Colonic mucosa (tissue), 4 donors: ENCODE measurements around the gene TAF8. TPM values are rescaled to one million over a fixed set of nuclear protein-coding genes. Genes with fewer than 3 reads are reported as not detected.

Source experiments
- DNase-seq: peaks from one replicate; pipeline ENCODE4 v3.0.0-alpha.2; 2020
- H3K27ac ChIP-seq: fragments of 200-600 bp; one replicate; pipeline ENCODE4 v1.8.0; 2021
- H3K27me3 ChIP-seq: fragments of 200-600 bp; one replicate; pipeline ENCODE4 v1.8.0; 2021
- H3K36me3 ChIP-seq: fragments of 200-600 bp; one replicate; pipeline ENCODE4 v1.8.0; 2021
- H3K4me1 ChIP-seq: fragments of 200-600 bp; one replicate; pipeline ENCODE4 v1.8.0; 2021; ENCODE audit warnings: mild to moderate bottlenecking
- H3K4me3 ChIP-seq: fragments of 200-600 bp; one replicate; pipeline ENCODE4 v1.8.0; 2021
- H3K9ac ChIP-seq, 2 donors: one replicate each; pipeline ENCODE4 v1.7.0; 2013; ENCODE audit warnings: control low read depth in 2 of 2, low read depth in 2 of 2, low read length in 2 of 2
- H3K9me3 ChIP-seq: fragments of 200-600 bp; one replicate; pipeline ENCODE4 v1.8.0; 2021
- CTCF ChIP-seq: fragments of 200-600 bp; IDR thresholded peaks from one replicate; pipeline ENCODE4 v1.8.0; 2022; ENCODE audit warnings: antibody characterized with exemption, mild to moderate bottlenecking
- intact Hi-C: fragments of 100-400 bp; cut with DNase I; formaldehyde crosslinking; loops from one replicate; pipeline ENCODE4 v1.14.1; 2022
- total RNA-seq, 2 donors: library from RNA; stranded (reverse); fragmentation: NEBNext Ultra II Directional in 1 of 2; extraction: Animal tissue kit (Norgen Biotek cat#: 25700) in 1 of 2; gene quantifications; one replicate each; pipeline ENCODE4 v1.2.1, GENCODE V29; 2021
- donor health status: healthy.
- donor health status: DM: no; HTN: no; CAD: no.
- donor health status: DM: no; HTN: no; CAD: no.

TAF8 gene
- total RNA-seq, 2 donors from 2014 or later, result 20.5 to 21.2 TPM

- Histone ChIP-seq H3K36me3 (no peaks in the 10 kb centered on the region), H3K9ac (no peak overlapping the region), H3K9me3 (no peaks in the 10 kb centered on the region), H3K27me3 (no peaks in the 10 kb centered on the region), H3K4me1 (no peaks in the 10 kb centered on the region), H3K27ac (no peak overlapping the region), H3K4me3 (no peak overlapping the region)
- intact Hi-C loops, result no loop called here
- TF ChIP-seq CTCF, result no peak
- DNase-seq, result no peak
These were observed 29.7 kb downstream of the TAF8 start for GRCh38 chr6:42079941-42080464.

GRCh38 chr6:42083530-42083929 lies 33.2 kb downstream of the TAF8 start:
- intact Hi-C loops, result no loop called here
- Histone ChIP-seq H3K27me3 (no peaks in the 10 kb centered on the region), H3K27ac (no peak overlapping the region), H3K4me1 (no peaks in the 10 kb centered on the region), H3K9me3 (no peaks in the 10 kb centered on the region), H3K9ac (no peak overlapping the region), H3K4me3 (no peak overlapping the region), H3K36me3 (no peaks in the 10 kb centered on the region)
- no peak for TF ChIP-seq CTCF
- DNase-seq, result no peak

- no peak for DNase-seq
- intact Hi-C loops, result no loop called here
- no peaks in the 10 kb centered on the region for H3K27me3 ChIP-seq
- no peak overlapping the region for H3K27ac ChIP-seq
- no peak overlapping the region for H3K4me3 ChIP-seq
- TF ChIP-seq CTCF, result no peak
- no peaks in the 10 kb centered on the region for H3K9me3 ChIP-seq
- no peaks in the 10 kb centered on the region for H3K4me1 ChIP-seq
- no peaks in the 10 kb centered on the region for H3K36me3 ChIP-seq
- no peak overlapping the region for H3K9ac ChIP-seq
These were observed 34.6 kb downstream of the TAF8 start for GRCh38 chr6:42084889-42085288.

- Histone ChIP-seq H3K36me3 (no peaks in the 10 kb centered on the region), H3K27me3 (no peaks in the 10 kb centered on the region), H3K4me1 (no peaks in the 10 kb centered on the region), H3K9ac (no peak overlapping the region), H3K4me3 (no peak overlapping the region), H3K27ac (no peak overlapping the region), H3K9me3 (no peaks in the 10 kb centered on the region)
- intact Hi-C loops, result no loop called here
- no peak for DNase-seq
- TF ChIP-seq CTCF, result no peak
These were observed 36.0 kb downstream of the TAF8 start for GRCh38 chr6:42086046-42087035.

- H3K4me1 ChIP-seq, result no peaks in the 10 kb centered on the region
- DNase-seq, result no peak
- H3K9ac ChIP-seq, result no peak overlapping the region
- no peaks in the 10 kb centered on the region for H3K36me3 ChIP-seq
- no peaks in the 10 kb centered on the region for H3K27me3 ChIP-seq
- intact Hi-C loops, result no loop called here
- no peak overlapping the region for H3K4me3 ChIP-seq
- no peak for TF ChIP-seq CTCF
- H3K9me3 ChIP-seq, result no peaks in the 10 kb centered on the region
- H3K27ac ChIP-seq, result no peak overlapping the region
These were observed 37.8 kb downstream of the TAF8 start for GRCh38 chr6:42088101-42088591.
